Measurements from ENCODE around the gene AAR2.

The AAR2 gene

GRCh38 chr20:36264426-36265246 lies 28.4 kb downstream of the AAR2 start:
- TF ChIP-seq CTCF (conservative IDR thresholded peaks at IDR 0.05; ENCODE audit: low read depth, low read length): no peak
- no peak for DNase-seq (ENCODE audit: low read depth)
- H3K4me3 ChIP-seq (ENCODE audit: low read depth, low read length): no peak overlapping the region

- no peak overlapping the region for H3K4me3 ChIP-seq (ENCODE audit: low read depth, low read length)
- no peak for TF ChIP-seq CTCF (conservative IDR thresholded peaks at IDR 0.05; ENCODE audit: low read depth, low read length)
- DNase-seq (ENCODE audit: low read depth): no peak
These were observed 29.9 kb downstream of the AAR2 start for GRCh38 chr20:36266189-36266588.

GRCh38 chr20:36267605-36268381 lies 31.5 kb downstream of the AAR2 start:
- no peak for TF ChIP-seq CTCF (conservative IDR thresholded peaks at IDR 0.05; ENCODE audit: low read depth, low read length)
- no peak for DNase-seq (ENCODE audit: low read depth)
- H3K4me3 ChIP-seq (ENCODE audit: low read depth, low read length): no peak overlapping the region

DNA sequence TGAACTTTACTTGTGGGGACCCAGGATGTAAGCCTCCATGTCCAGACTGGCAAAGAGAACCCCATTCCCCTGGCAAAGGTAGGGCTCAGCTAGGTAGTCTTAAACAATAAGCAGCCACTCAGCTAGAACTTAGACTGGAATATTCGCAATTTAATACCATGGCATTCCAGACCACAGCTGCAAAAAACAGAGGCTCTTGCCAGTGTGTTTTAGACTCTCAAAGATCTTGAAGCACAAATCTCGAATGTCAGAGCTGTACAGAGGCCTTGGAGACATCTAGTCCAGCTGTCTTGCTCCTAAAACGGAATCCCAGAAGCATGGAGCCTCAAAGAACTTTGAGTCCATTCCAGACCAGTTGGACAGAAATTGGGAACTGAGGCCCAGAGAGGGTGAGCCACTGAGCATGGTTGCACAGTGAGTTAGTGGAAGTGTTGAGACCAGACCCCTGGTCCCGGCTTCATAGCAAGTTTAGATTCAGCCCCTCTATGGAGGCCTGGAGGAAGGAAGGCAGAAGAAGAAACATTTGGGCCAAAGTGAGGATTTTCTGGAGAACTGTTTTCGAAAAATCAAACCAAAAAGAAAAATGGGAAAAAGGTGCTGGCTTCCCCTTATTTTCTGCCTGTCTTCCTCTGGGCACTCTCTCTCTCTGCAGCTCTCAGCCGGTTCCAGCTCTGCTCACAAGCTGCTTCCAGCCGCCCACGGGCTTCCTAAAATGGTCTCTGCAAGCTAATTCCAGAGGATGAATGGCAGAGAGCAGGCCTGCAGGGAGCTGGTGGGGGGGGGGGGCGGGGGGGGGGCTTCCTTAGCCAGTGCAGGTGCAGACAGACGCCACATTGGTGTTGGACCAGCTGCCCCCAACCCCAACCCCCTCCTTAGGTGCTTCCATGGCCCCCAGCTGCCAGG lies 32.4 kb downstream of the AAR2 start:
- no peak overlapping the region for H3K4me3 ChIP-seq (ENCODE audit: low read depth, low read length)
- DNase-seq (ENCODE audit: low read depth): no peak
- no peak for TF ChIP-seq CTCF (conservative IDR thresholded peaks at IDR 0.05; ENCODE audit: low read depth, low read length)

GRCh38 chr20:36269507-36269906 lies 33.2 kb downstream of the AAR2 start:
- H3K4me3 ChIP-seq (ENCODE audit: low read depth, low read length): no peak overlapping the region
- TF ChIP-seq CTCF (conservative IDR thresholded peaks at IDR 0.05; ENCODE audit: low read depth, low read length): no peak
- no peak for DNase-seq (ENCODE audit: low read depth)

- no peak overlapping the region for H3K4me3 ChIP-seq (ENCODE audit: low read depth, low read length)
- no peak for TF ChIP-seq CTCF (conservative IDR thresholded peaks at IDR 0.05; ENCODE audit: low read depth, low read length)
- DNase-seq (ENCODE audit: low read depth): no peak
These were observed 34.7 kb downstream of the AAR2 start for GRCh38 chr20:36270744-36271638.

All from choroid plexus epithelial cell (primary cell).